Non-pigmented ciliary epithelial cell (primary cell): ENCODE results near the gene TMEM125.

Source experiments
- DNase-seq: peaks from one replicate; pipeline ENCODE4 v3.0.0-alpha.2; 2010; ENCODE audit warnings: low read depth

TMEM125 gene

DNA sequence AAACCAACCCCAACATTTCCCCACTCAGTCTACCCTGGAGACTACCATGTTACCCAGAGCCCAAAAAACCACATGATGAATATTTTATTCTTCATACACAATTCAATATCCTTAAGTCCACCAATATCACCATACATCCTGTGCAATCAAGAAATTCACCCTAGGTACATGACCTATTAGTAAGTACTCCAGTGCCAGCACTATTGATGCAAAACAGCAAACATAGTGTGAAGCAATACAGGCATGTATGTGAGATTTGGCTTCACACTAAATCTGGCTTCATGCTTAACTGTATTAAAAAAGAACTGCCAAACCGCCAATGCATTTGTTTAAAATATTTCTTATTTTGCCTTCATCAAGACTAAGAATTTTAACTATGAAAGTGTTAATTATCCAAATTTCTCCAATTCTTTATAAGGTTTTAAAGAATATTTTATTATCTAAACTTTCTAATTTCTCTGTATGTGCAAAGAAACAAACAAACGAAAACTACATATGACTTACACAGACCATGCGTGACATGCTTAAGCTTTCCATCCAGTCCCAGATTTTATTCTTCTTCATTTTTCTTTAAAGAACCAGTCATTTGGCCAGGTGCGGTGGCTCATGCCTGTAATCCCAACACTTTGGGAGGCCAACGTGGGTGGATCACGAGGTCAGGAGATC, 22.4 kb upstream of the TMEM125 start:
- no peak for DNase-seq

DNA sequence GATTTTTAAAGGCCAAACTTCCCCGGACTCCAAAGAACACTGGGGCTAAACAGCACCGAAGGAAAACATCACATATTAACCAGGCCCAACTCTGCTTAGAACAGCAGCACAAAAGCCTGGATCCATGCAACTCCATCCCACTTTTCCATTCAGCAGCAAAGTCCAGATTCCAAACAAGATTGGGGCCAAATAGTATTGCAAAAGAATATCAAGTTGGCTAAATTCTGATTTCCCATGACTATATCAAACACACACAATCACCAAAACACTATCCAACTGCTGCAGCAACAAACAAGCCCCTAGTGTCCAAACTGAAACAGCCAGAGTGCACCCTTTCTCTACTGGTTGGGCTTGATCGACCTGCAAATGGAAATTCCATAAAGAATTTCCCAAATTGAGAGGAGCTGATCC, 19.4 kb upstream of the TMEM125 start:
- DNase-seq: no peak

GRCh38 chr1:43251024-43251423, 18.8 kb upstream of the TMEM125 start:
- no peak for DNase-seq

DNA sequence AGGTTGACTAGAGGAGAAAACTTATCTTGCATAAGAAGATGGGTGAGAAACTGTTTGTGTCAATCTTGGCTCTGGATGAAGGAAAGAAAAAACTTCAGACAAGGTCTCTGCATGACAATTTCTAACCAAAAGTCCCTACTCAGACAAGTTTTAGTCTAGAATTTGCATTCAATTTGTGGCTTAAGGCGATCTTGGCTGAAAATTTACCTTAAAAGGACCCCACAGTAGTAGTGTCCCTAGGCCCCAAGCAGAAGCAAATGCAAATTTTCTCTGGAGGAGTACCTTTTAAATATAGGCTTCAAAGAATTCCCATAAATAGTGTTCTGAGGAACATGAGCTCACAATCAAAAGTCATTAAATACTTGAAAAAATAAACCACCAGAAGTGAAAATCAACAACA, 17.6 kb upstream of the TMEM125 start:
- no peak for DNase-seq

DNA sequence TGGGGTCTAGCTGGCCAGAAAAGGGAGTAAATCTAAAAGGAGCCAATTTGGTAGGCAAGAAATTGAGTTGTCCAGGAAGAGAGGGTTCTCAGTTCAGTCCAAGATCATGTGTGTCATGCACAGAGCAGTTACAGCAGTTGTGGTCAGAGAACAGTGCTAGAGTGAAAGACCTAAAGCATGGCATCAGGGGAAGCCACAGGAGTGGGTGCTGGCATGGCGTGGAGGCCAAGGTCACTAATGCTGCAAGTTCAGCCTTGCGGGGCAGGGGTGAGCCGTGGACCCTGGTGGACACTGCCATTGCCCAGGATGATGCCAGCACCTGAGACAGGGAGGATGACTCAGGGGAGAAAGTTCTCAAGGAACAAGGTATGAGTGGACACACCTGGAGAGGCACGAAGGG, 16.6 kb upstream of the TMEM125 start:
- DNase-seq: no peak

- no peak for DNase-seq
Measured at GRCh38 chr1:43253876-43254275, 15.9 kb upstream of the TMEM125 start.

DNA sequence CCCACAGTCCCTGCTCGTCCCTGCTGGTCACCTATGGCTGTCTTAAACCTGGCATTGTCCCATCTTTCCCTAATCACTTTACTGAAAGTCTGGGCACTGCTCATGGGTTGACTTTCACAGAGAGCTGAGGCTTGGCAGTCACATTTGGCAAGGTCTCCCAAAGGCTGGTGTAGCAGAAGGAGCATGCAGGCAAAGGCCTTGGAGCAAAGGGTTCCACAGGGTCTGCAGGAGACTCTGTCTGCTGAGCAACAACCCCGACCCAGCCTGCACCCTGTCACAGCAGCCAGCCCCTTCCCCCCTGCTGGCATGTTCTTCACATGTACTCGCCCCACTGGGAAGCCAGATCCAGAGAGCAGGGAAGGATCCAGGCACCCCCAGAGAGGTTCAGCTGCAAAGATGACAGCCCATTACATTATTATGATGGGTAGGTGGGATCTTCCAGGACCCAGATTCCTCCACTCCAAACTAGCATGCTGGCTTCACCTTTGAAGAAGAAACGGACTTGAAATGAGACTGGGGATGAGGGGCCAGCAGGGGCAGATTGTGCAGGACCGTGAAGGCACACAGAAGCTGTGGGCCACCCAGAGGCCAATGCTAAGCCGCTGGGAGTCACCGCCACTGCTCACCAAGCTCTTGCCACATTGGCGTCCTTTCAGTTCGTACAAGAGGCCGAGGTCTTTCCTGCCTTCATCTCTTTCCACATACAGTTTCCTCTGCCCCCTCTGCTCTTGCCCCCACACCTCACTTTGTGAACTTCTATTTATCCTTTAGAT, 14.2 kb upstream of the TMEM125 start:
- no peak for DNase-seq

- no peak for DNase-seq
Measured at GRCh38 chr1:43256675-43257570, 12.9 kb upstream of the TMEM125 start.

DNA sequence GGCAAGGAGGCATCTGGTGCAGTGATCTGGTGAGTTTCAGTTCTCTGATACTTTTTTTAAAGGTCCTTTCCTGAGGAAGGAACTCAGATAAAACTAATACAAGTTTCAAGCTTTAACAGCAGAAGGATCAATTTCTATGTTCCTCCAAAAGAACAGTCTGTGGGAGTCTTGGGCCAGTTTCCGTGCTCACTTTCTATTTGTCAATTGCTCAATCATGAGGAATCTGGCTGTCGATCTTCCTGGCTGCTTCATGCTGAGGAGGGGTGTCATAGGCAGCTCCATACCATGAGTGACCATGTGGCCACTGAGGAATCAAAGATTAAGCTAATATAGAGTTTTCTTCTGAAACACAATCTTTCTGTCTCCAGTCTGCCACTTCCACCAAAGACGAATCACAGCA, 11.4 kb upstream of the TMEM125 start:
- no peak for DNase-seq

DNA sequence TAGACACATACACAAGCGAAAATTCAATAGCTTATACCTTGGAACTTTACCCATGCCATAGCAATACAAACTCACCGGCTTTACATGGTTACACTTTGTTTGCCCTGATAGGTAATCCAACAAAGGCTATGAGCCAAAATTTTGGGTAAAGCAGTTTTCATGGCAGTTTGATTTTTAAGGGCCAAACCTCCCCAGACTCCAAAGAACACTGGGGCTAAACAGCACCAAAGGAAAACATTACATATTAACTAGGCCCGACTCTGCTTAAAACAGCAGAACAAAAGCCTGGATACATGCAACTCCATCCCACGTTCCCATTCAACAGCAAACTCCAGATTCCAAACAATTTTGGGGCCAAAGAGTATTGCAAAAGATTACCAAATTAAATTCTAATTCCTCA, 4.4 kb upstream of the TMEM125 start:
- no peak for DNase-seq

GRCh38 chr1:43266881-43267280, 2.9 kb upstream of the TMEM125 start:
- DNase-seq: no peak

- DNase-seq: peak; percentile 53
Measured at GRCh38 chr1:43267291-43267805, 2.4 kb upstream of the TMEM125 start.

- DNase-seq: no peak
Measured at GRCh38 chr1:43267818-43268425, 1.9 kb upstream of the TMEM125 start.

DNA sequence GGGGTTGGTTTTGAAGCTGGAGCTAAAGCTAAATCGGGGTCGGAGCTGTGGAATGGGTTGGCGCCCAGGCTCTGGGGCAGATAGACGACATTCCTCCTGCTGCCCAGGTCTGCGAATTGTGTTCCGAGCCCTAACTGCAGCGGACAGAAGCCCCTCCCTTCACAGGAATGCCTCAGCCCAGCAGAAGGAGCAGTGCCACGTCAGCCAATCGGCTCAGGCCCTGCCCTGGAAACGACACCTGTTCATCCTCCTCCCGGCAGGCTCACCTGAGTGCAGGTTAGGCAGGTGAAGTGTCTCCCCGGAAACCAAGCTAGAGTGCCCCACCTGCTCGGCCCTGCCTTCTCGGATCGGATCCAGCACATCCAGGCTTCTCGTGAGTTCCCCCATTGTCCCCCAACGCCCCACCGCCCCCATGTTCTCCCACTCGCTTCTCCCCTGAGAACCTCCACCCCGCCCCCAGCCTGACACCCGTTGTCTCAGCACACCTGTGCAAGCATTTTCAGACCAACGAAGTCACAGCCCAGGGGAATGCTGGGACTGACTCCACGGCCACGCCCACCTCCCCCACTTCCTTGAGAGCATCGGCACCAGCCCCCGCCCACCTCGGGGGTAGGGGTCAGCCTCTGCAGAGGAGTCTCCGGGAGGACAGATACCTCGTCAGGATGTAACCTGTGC, 775 bp downstream of the TMEM125 start:
- no peak for DNase-seq

DNA sequence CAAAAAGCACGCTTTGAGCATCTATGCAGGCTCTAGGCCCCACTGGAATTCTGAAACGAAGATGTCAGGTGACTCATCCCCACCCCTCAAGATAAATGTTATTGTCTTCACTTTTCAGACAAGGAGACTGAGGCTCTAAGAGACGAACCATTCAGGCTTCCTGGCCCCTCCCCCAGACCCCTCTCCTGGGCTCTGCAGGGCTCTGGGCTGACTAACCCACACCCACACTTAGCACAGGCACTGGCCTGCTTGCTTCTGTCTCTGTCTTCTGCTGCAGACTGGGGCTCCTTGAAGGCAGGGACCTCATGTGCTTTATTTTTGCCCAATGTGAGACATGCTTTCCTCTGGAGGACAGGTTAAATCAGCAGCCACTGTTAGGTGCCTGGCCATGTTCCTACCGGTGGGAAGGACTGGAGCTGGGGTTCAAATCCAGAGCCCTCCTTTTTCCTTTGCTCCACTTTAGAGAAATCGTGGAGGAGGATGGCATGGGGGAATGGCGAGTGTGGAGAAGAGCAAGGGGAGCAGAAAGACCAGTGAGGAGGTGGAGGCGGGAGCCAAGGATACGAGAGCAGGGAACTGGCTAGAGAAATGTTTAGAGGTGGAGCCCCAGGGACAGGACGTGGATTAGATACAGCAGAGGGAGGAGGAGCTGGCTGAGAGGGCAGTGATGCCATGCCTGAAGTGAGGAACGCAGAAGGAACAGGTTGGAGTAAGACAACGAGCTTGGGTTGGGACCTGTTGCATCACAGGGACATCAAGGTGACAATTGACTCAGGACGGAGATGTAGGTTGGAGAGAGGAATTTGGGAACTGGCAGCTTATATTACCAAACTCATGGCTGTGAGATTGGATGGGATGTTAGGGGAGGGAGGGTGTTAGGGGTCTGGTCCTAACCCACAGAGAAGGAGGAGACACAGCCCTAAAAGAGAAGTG, 1.7 kb downstream of the TMEM125 start:
- DNase-seq: no peak

DNA sequence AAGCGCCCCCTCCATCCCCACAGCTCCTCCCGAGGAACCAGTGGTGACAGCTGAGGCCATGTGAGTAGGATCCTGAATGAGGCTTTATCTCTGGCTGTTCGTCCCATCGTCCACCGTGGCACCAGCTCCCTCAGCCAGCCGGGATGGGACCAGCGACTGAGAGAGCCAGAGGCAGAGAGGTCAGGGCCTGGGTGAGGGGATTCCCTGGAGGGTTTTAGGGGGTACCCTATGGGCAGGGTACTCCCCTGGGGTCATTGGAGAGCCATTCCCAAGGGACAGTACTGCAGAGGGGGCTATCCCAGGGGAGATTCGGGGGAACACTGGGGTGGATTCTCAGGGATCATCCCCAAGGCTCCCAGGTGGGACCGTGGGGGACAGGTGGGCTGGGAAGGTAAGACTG, 2.4 kb downstream of the TMEM125 start:
- DNase-seq: no peak

GRCh38 chr1:43272576-43273571, 3.1 kb downstream of the TMEM125 start:
- no peak for DNase-seq

DNA sequence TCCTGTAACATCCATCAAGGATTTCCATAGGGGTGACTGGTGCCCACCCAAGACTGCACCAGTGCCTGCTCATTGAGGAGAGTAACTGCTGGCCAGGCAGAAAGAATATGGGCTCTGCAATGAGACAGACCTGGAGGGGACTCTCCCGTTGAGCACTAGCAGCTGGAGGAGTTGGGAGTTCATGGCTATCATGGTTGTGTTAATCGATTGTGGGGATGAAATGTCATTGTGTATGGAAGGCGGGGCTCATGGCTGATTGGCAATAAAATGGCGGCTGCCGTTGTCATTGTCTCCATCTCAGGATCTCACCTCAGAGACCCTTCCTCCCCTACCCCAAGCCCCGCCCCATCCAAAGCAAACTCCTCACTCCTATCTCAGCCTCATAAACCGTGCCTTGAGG, 3.9 kb downstream of the TMEM125 start:
- no peak for DNase-seq

- no peak for DNase-seq
Measured at GRCh38 chr1:43274125-43274803, 4.5 kb downstream of the TMEM125 start.
